OCI-M2 (cell line): ENCODE results near the gene MED29.
A peak's percentile ranks its signal among the peaks of the same experiment; 100 is the strongest.
"Not testable (repeated sequence)": the region's sequence is repeated elsewhere in the genome, so short reads cannot be mapped to it uniquely, and the experiment has no call there.

ENCODE experiments used
- DNase-seq: peaks from one replicate; lab custom pipeline; 2025; ENCODE audit not compliant: unreplicated experiment; lab: John Stamatoyannopoulos, UW

Gene MED29

GRCh38 chr19:39370735-39371134 lies 20.4 kb upstream of the MED29 start:
- no peak for DNase-seq

GRCh38 chr19:39372047-39372802 lies 19.0 kb upstream of the MED29 start:
- no peak for DNase-seq

- DNase-seq: no peak
Measured at GRCh38 chr19:39372941-39373340, 18.2 kb upstream of the MED29 start.

- no peak for DNase-seq
Measured at GRCh38 chr19:39375929-39376328, 15.2 kb upstream of the MED29 start.

GRCh38 chr19:39377373-39378362 lies 13.5 kb upstream of the MED29 start:
- DNase-seq: no peak

GRCh38 chr19:39379366-39379765 lies 11.8 kb upstream of the MED29 start:
- not testable (repeated sequence) for DNase-seq

GRCh38 chr19:39379865-39380396 lies 11.2 kb upstream of the MED29 start:
- DNase-seq: no peak

- no peak for DNase-seq
Measured at GRCh38 chr19:39380521-39381502, 10.4 kb upstream of the MED29 start.

GRCh38 chr19:39381910-39382611 lies 9.1 kb upstream of the MED29 start:
- peak; percentile 87 for DNase-seq

- no peak for DNase-seq
Measured at GRCh38 chr19:39382991-39383828, 8.0 kb upstream of the MED29 start.

- no peak for DNase-seq
Measured at GRCh38 chr19:39384839-39385568, 6.2 kb upstream of the MED29 start.

- no peak for DNase-seq
Measured at GRCh38 chr19:39385629-39386411, 5.4 kb upstream of the MED29 start.

GRCh38 chr19:39386557-39386956 lies 4.6 kb upstream of the MED29 start:
- no peak for DNase-seq

GRCh38 chr19:39388657-39389056 lies 2.5 kb upstream of the MED29 start:
- no peak for DNase-seq

GRCh38 chr19:39389631-39390414 lies 1.4 kb upstream of the MED29 start:
- DNase-seq: no peak

GRCh38 chr19:39390451-39390750 lies 777 bp upstream of the MED29 start:
- no peak for DNase-seq
